H1 (cell line): ENCODE measurements around the gene TUBGCP6. TPM values are rescaled to one million over a fixed set of nuclear protein-coding genes. Genes with fewer than 3 reads are reported as not detected.

Experiments used
- CTCF ChIA-PET: fragments of 300-600 bp; sonication (Branson Sonifier 250); formaldehyde crosslinking; loops from one replicate; lab custom pipeline; 2021; ENCODE audit not compliant: partially characterized antibody; lab: Charles Lee
- POLR2A ChIA-PET: fragments of 300-600 bp; sonication (Branson Sonifier 250); formaldehyde crosslinking; loops from one replicate; lab custom pipeline; 2021; ENCODE audit warnings: inconsistent platforms; ENCODE audit not compliant: partially characterized antibody; lab: Charles Lee
- DNase-seq, 2 experiments: peaks; one replicate each; pipeline versions ENCODE4 v3.0.0 to v3.0.0-alpha.2; 2010 to 2022; ENCODE audit warnings: low spot score in 2 of 2, low read depth in 1 of 2, mixed read lengths in 1 of 2
- FAIRE-seq: peaks from 2 replicates; lab custom pipeline; 2011; peaks lifted over from hg19 to GRCh38; lab: Jason Lieb, UNC
- H2AFZ ChIP-seq: 2 replicates; pipeline ENCODE4 v1.8.1; 2012; ENCODE audit warnings: low read length, inconsistent platforms
- H2AK5ac ChIP-seq: 2 replicates; pipeline ENCODE4 v1.6.1; 2013; ENCODE audit warnings: low read depth, low read length
- H2BK120ac ChIP-seq: replicated peaks from 2 replicates; pipeline ENCODE3; 2013; ENCODE audit warnings: low read depth, low read length, inconsistent platforms
- H2BK12ac ChIP-seq: 2 replicates; pipeline ENCODE4 v1.6.1; 2013; ENCODE audit warnings: low read depth, low read length
- H2BK15ac ChIP-seq: 2 replicates; pipeline ENCODE4 v1.6.1; 2013; ENCODE audit warnings: low read length
- H2BK20ac ChIP-seq: 2 replicates; pipeline ENCODE4 v1.6.1; 2013; ENCODE audit warnings: low read length
- H2BK5ac ChIP-seq: 2 replicates; pipeline ENCODE4 v1.6.1; 2013; ENCODE audit warnings: low read depth, low read length
- H3K14ac ChIP-seq: 2 replicates; pipeline ENCODE4 v1.6.1; 2013; ENCODE audit warnings: inconsistent platforms; ENCODE audit not compliant: insufficient read length
- H3K18ac ChIP-seq: 2 replicates; pipeline ENCODE4 v1.6.1; 2013; ENCODE audit warnings: low read length; ENCODE audit errors: extremely low read depth
- H3K23ac ChIP-seq: 2 replicates; pipeline ENCODE4 v1.6.1; 2013; ENCODE audit warnings: inconsistent platforms; ENCODE audit not compliant: insufficient read length
- H3K23me2 ChIP-seq: 2 replicates; pipeline ENCODE4 v1.6.1; 2013; ENCODE audit warnings: low read depth, low read length
- H3K27ac ChIP-seq: 2 replicates; pipeline ENCODE4 v1.6.1; 2011; ENCODE audit warnings: low read depth, low read length, inconsistent platforms
- H3K27me3 ChIP-seq, 4 experiments: replicated peaks in 1 of 4; 1 replicate in 1 of 4; 2 replicates in 3 of 4; pipeline versions ENCODE4 v1.6.1 to v1.8.1; 2011 to 2013; ENCODE audit warnings: low read length in 3 of 4, mild to moderate bottlenecking in 3 of 4, inconsistent platforms in 2 of 4, mixed read lengths in 2 of 4, moderate library complexity in 1 of 4; ENCODE audit not compliant: control insufficient read depth in 3 of 4, insufficient read depth in 3 of 4; ENCODE audit errors: extremely low read depth in 1 of 4
- H3K36me3 ChIP-seq, 4 experiments: 2 replicates each; pipeline versions ENCODE4 v1.6.1 to v1.8.1; 2011 to 2013; ENCODE audit warnings: mild to moderate bottlenecking in 4 of 4, low read length in 3 of 4, moderate library complexity in 2 of 4, control low read depth in 1 of 4, inconsistent platforms in 1 of 4; ENCODE audit not compliant: insufficient read depth in 4 of 4, control insufficient read depth in 2 of 4
- H3K4ac ChIP-seq: replicated peaks from 2 replicates; pipeline ENCODE3; 2013; ENCODE audit warnings: low read length, low read depth, mixed read lengths, inconsistent platforms; ENCODE audit not compliant: insufficient read length
- H3K4me1 ChIP-seq, 4 experiments: replicated peaks in 1 of 4; 1 replicate in 1 of 4; 2 replicates in 3 of 4; pipeline versions ENCODE4 v1.6.1 to v1.8.1; 2011 to 2013; ENCODE audit warnings: low read length in 3 of 4, inconsistent platforms in 2 of 4, mixed read lengths in 1 of 4; ENCODE audit not compliant: insufficient read depth in 4 of 4, control insufficient read depth in 3 of 4
- H3K4me2 ChIP-seq, 2 experiments: 2 replicates each; pipeline versions ENCODE4 v1.6.1 to v1.8.1; 2011 to 2013; ENCODE audit warnings: low read depth in 2 of 2, low read length in 2 of 2, control low read depth in 1 of 2, inconsistent platforms in 1 of 2, mild to moderate bottlenecking in 1 of 2; ENCODE audit not compliant: insufficient read depth in 1 of 2
- H3K4me3 ChIP-seq, 4 experiments: fragments of 200-600, 300-600 bp in 1 of 4; sonication (generic), shearing (Covaris generic), sonication (Bioruptor Twin) in 1 of 4; 2 replicates each; pipeline versions ENCODE4 v1.5.1 to v1.8.1; 2011 to 2016; ENCODE audit warnings: low read length in 4 of 4, low read depth in 3 of 4, control low read depth in 2 of 4, inconsistent platforms in 2 of 4, mild to moderate bottlenecking in 2 of 4, mixed read lengths in 1 of 4, moderate library complexity in 1 of 4; ENCODE audit not compliant: insufficient read depth in 2 of 4; ENCODE audit errors: extremely low read depth in 1 of 4
- H3K56ac ChIP-seq: replicated peaks from 2 replicates; pipeline ENCODE3; 2013; ENCODE audit warnings: low read depth, mild to moderate bottlenecking, mixed read lengths, low read length, inconsistent platforms; ENCODE audit not compliant: insufficient read length
- H3K79me1 ChIP-seq: 2 replicates; pipeline ENCODE4 v1.6.1; 2013; ENCODE audit warnings: low read depth, low read length, control low read depth
- H3K79me2 ChIP-seq, 2 experiments: 2 replicates each; pipeline versions ENCODE4 v1.6.1 to v1.8.1; 2012 to 2013; ENCODE audit warnings: low read length in 2 of 2, mild to moderate bottlenecking in 2 of 2, inconsistent platforms in 1 of 2; ENCODE audit not compliant: insufficient read depth in 2 of 2, control insufficient read depth in 1 of 2
- H3K9ac ChIP-seq, 4 experiments: replicated peaks in 1 of 4; 1 replicate in 1 of 4; 2 replicates in 3 of 4; pipeline versions ENCODE4 v1.6.1 to v1.8.1; 2011 to 2013; ENCODE audit warnings: low read depth in 3 of 4, low read length in 3 of 4, control low read depth in 2 of 4, mild to moderate bottlenecking in 2 of 4, moderate library complexity in 2 of 4, inconsistent platforms in 1 of 4; ENCODE audit errors: extremely low read depth in 1 of 4
- H3K9me3 ChIP-seq, 2 experiments: 2 replicates each; pipeline versions ENCODE4 v1.6.1 to v1.8.1; 2012 to 2013; ENCODE audit warnings: mild to moderate bottlenecking in 2 of 2, moderate library complexity in 2 of 2, control low read depth in 1 of 2, inconsistent platforms in 1 of 2, low read depth in 1 of 2, low read length in 1 of 2, mixed read lengths in 1 of 2; ENCODE audit not compliant: insufficient read depth in 2 of 2
- H4K20me1 ChIP-seq, 2 experiments: replicated peaks in 1 of 2; 2 replicates each; pipeline versions ENCODE3 to v1.8.1; 2011 to 2013; ENCODE audit warnings: inconsistent platforms in 2 of 2, low read length in 2 of 2, mild to moderate bottlenecking in 1 of 2; ENCODE audit not compliant: insufficient read depth in 2 of 2, control insufficient read depth in 1 of 2
- H4K5ac ChIP-seq: 2 replicates; pipeline ENCODE4 v1.6.1; 2013; ENCODE audit warnings: low read length, low read depth, mixed read lengths, inconsistent platforms; ENCODE audit not compliant: insufficient read length
- H4K8ac ChIP-seq: 2 replicates; pipeline ENCODE4 v1.8.0; 2013; ENCODE audit warnings: mild to moderate bottlenecking, moderate library complexity, low read length, inconsistent platforms; ENCODE audit not compliant: insufficient read depth; ENCODE audit errors: extremely low read depth
- H4K91ac ChIP-seq: replicated peaks from 2 replicates; pipeline ENCODE3; 2013; ENCODE audit warnings: low read length, mixed read lengths, inconsistent platforms; ENCODE audit not compliant: insufficient read length
- BACH1 ChIP-seq: IDR thresholded peaks from 2 replicates; pipeline ENCODE4 v1.6.1; 2012; ENCODE audit warnings: low read length, improper control_type of control experiment
- CHD2 ChIP-seq: IDR thresholded peaks from 2 replicates; pipeline ENCODE4 v1.6.1; 2012; ENCODE audit warnings: low read length, improper control_type of control experiment
- FOSL1 ChIP-seq: IDR thresholded peaks from 2 replicates; pipeline ENCODE4 v1.6.1; 2011; ENCODE audit warnings: mild to moderate bottlenecking, low read depth, low read length, moderate library complexity; ENCODE audit not compliant: insufficient read depth
- KDM5A ChIP-seq: fragments of 200-600 bp; IDR thresholded peaks from 2 replicates; pipeline ENCODE4 v1.7.1; 2012; ENCODE audit warnings: mild to moderate bottlenecking, low read length, inconsistent platforms, mixed read lengths
- MAX ChIP-seq: IDR thresholded peaks from 2 replicates; pipeline ENCODE4 v1.6.1; 2012; ENCODE audit warnings: inconsistent platforms
- NANOG ChIP-seq: IDR thresholded peaks from 2 replicates; pipeline ENCODE4 v1.6.1; 2011; ENCODE audit warnings: low read length, low read depth, mild to moderate bottlenecking, inconsistent platforms; ENCODE audit not compliant: insufficient read depth, poor library complexity, severe bottlenecking
- NRF1 ChIP-seq: IDR thresholded peaks from 2 replicates; pipeline ENCODE4 v1.6.1; 2011; ENCODE audit warnings: mild to moderate bottlenecking, low read depth, low read length, improper control_type of control experiment
- RBBP5 ChIP-seq: IDR thresholded peaks from 2 replicates; pipeline ENCODE4 v1.7.1; 2012; ENCODE audit warnings: low read depth, mild to moderate bottlenecking, inconsistent platforms, low read length, moderate library complexity, borderline replicate concordance
- SIRT6 ChIP-seq: IDR thresholded peaks from one replicate; pipeline ENCODE4 v1.7.1; 2012; ENCODE audit warnings: low read length, inconsistent platforms
- SRF ChIP-seq: IDR thresholded peaks from 2 replicates; pipeline ENCODE4 v1.6.1; 2011; ENCODE audit warnings: mild to moderate bottlenecking, low read depth, low read length, moderate library complexity
- TCF12 ChIP-seq: IDR thresholded peaks from 2 replicates; pipeline ENCODE4 v1.6.1; 2011; ENCODE audit warnings: low read depth, mild to moderate bottlenecking, low read length
- WGBS, 2 experiments: shearing (Covaris generic) in 1 of 2; methylation state at CpG; one replicate each; pipeline versions ENCODE4 v1.1.6 to v1.1.7; 2013 to 2015; ENCODE audit warnings: low lambda C conversion rate in 2 of 2, mixed read lengths in 2 of 2, inconsistent platforms in 1 of 2, low coverage in 1 of 2, missing lambda C conversion rate in 1 of 2; ENCODE audit not compliant: insufficient replicate concordance in 2 of 2, insufficient coverage in 1 of 2, insufficient read length in 1 of 2; ENCODE audit errors: extremely low coverage in 1 of 2, missing lambda C conversion rate in 1 of 2; 5-methylcytosine and 5-hydroxymethylcytosine counted together
- polyA plus RNA-seq, 7 experiments: library from polyadenylated mRNA; depleted of rRNA in 3 of 7; stranded (reverse) in 5 of 7; unstranded in 2 of 7; fragments of >200 nt in 5 of 7; fragments of 200-250 nt in 2 of 7; gene quantifications; 1 replicate in 5 of 7; 2 replicates in 1 of 7; 4 replicates in 1 of 7; pipeline versions ENCODE4 v1.2.1 to v1.2.3, GENCODE V29; 2011 to 2013; ENCODE audit warnings: missing spikeins in 2 of 7, mixed read lengths in 2 of 7
- total RNA-seq: library from RNA; stranded (reverse); fragmentation: NEBNext Ultra II Directional; extraction: Animal tissue kit (Norgen Biotek cat#: 25700); gene quantifications from 2 replicates; pipeline ENCODE4 v1.2.1, GENCODE V29; 2021

The TUBGCP6 gene
- total and polyA plus RNA-seq, 2 of the 8 experiments (the other 6 are each of a cell fraction or from before 2014, with no cell fraction given) = 24.2 to 24.7 TPM

- H3K9me3 ChIP-seq = no peaks in the 10 kb centered on the region
- H4K8ac ChIP-seq = no peak overlapping the region; the same call in none of the 2 replicates
- no peak overlapping the region for H3K9ac ChIP-seq
- H4K20me1 ChIP-seq = peaks cover 5 to 12% of the 10 kb centered on the region in 2 experiments
- H3K27me3 ChIP-seq = peaks cover 1 to 20% (median 16%) of the 10 kb centered on the region in 4 experiments; a peak in 6 of 7 replicates
- ChIA-PET CTCF (interaction anchor here (1.0 kb wide), 1 partner anchor 16 kb away, joined by 3 read pairs; no protein-coding TSS in a partner anchor), POLR2A (no interaction called here)
- H2AFZ ChIP-seq = no peak overlapping the region
- H3K27ac ChIP-seq = no peak overlapping the region
- no peak overlapping the region for H3K4me2 ChIP-seq
- H3K23me2 ChIP-seq = peaks cover 6% of the 10 kb centered on the region; the same call in 1 of the 2 replicates
- peaks cover 0 to 16% (median 10%) of the 10 kb centered on the region in 4 experiments; a peak in 6 of 7 replicates for H3K4me1 ChIP-seq
- H2BK15ac ChIP-seq = no peak overlapping the region
- no peak overlapping the region for H4K91ac ChIP-seq
- H2BK12ac ChIP-seq = no peak overlapping the region
- no peaks in the 10 kb centered on the region for H3K79me1 ChIP-seq
- no peak overlapping the region for H3K18ac ChIP-seq
- DNase-seq (no peak), FAIRE-seq (no peak)
- no peak overlapping the region for H2BK5ac ChIP-seq
- H3K14ac ChIP-seq = no peak overlapping the region
- H4K5ac ChIP-seq = no peak overlapping the region
- no peaks in the 10 kb centered on the region for H3K36me3 ChIP-seq
- H3K56ac ChIP-seq = no peak overlapping the region
- H2BK120ac ChIP-seq = no peak overlapping the region
- no peak overlapping the region for H2BK20ac ChIP-seq
- no peak overlapping the region for H3K4ac ChIP-seq
- H3K4me3 ChIP-seq = no peak overlapping the region
- H2AK5ac ChIP-seq = no peak overlapping the region
- no peaks in the 10 kb centered on the region for H3K79me2 ChIP-seq
- no peak overlapping the region for H3K23ac ChIP-seq
- WGBS, 2 experiments = 87% methylated on average over 19 of the region's 31 CpGs; no CpG with 5 or more reads in 1 of the 2 experiments
- TF ChIP-seq MAX (no peak), NRF1 (no peak), TCF12 (no peak), SRF (no peak), BACH1 (no peak), RBBP5 (no peak), KDM5A (no peak), CHD2 (no peak), NANOG (no peak), SIRT6 (no peak), FOSL1 (no peak)
Measured at GRCh38 chr22:50257451-50258360, 12.9 kb upstream of the TUBGCP6 start.
